SK-N-SH (cell line): ENCODE results near the gene PLGRKT.

Experiments used
- CTCF ChIP-seq: fragments of 200-600 bp; sonication (generic); IDR thresholded peaks from 2 replicates; pipeline ENCODE4 v1.6.1; 2017; ENCODE audit warnings: antibody characterized with exemption, mild to moderate bottlenecking, moderate library complexity
- EP300 ChIP-seq, 2 experiments: IDR thresholded peaks; 2 replicates each; pipeline versions ENCODE4 v1.4.0 to v1.6.1; 2012; ENCODE audit warnings: borderline replicate concordance in 1 of 2, low read depth in 1 of 2, low read length in 1 of 2
- EZH2phosphoT487 ChIP-seq: fragments of 200-600 bp; sonication (generic); IDR thresholded peaks from 2 replicates; pipeline ENCODE4 v1.6.1; 2017; ENCODE audit warnings: low read depth, mixed run types, mild to moderate bottlenecking, antibody characterized with exemption, moderate library complexity, borderline replicate concordance
- FOSL2 ChIP-seq: IDR thresholded peaks from 2 replicates; pipeline ENCODE4 v1.4.0; 2012; ENCODE audit warnings: low read depth, mild to moderate bottlenecking, moderate library complexity, borderline replicate concordance
- MXI1 ChIP-seq: IDR thresholded peaks from 2 replicates; pipeline ENCODE4 v1.6.1; 2012; ENCODE audit warnings: mild to moderate bottlenecking, low read depth, low read length, improper control_type of control experiment
- POLR2AphosphoS5 ChIP-seq: IDR thresholded peaks from 2 replicates; pipeline ENCODE4 v1.6.1; 2012; ENCODE audit warnings: low read depth, low read length
- RFX5 ChIP-seq: IDR thresholded peaks from 2 replicates; pipeline ENCODE4 v1.6.1; 2012; ENCODE audit warnings: mild to moderate bottlenecking, improper control_type of control experiment, low read length

- TF ChIP-seq POLR2AphosphoS5 (no peak), CTCF (no peak), EP300 (IDR thresholded peaks at IDR 0.05; ENCODE audit: borderline replicate concordance in 1 of 2, low read depth in 1 of 2, low read length in 1 of 2) (no peak), EZH2phosphoT487 (no peak), FOSL2 (no peak), RFX5 (no peak), MXI1 (no peak)
These were observed 44.2 kb downstream of the PLGRKT start for GRCh38 chr9:5393497-5393896.
